Activated T-cell treated with anti-CD3 and anti-CD28 coated beads for 24 hours (primary cell): ENCODE results near the gene MARK2.
A peak's percentile ranks its signal among the peaks of the same experiment; 100 is the strongest.

Experiments
- DNase-seq: peaks from one replicate; pipeline ENCODE4 v3.0.0-alpha.2; 2020; ENCODE audit warnings: low read depth

The MARK2 gene

DNA sequence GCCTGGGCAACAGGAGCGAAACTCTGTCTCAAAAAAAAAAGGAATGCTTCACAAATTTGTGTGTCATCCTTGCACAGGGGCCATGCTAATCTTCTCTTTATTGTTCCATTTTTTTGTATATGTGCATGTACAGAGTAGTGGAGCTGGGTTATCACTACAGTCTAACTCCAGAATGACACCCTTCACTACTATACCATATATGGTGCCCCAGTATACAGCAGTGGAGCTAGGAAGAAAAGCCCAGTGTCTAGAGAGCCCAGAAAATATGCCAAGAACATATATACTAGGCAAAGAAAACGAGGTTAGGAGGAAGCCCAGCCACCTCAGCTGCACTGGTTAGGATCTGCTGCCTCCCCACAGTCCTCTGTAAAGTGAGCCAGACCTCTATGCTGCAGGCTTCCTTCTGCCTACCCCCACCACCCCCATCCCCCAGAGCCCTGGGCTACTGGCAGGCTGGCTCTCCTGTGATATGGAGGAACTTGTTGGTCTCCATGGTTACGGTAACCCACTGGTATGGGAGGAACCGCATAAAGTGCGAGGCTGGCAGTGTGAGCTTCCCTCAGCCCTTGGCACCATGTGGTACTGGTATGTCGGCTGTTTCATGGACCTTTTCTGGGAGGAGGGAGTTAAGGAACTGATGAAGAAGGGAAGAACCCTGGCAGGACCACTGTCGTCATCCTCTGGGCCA lies 43.8 kb downstream of the MARK2 start:
- no peak for DNase-seq

- DNase-seq, result no peak
These were observed 44.9 kb downstream of the MARK2 start for GRCh38 chr11:63883791-63884190.

DNA sequence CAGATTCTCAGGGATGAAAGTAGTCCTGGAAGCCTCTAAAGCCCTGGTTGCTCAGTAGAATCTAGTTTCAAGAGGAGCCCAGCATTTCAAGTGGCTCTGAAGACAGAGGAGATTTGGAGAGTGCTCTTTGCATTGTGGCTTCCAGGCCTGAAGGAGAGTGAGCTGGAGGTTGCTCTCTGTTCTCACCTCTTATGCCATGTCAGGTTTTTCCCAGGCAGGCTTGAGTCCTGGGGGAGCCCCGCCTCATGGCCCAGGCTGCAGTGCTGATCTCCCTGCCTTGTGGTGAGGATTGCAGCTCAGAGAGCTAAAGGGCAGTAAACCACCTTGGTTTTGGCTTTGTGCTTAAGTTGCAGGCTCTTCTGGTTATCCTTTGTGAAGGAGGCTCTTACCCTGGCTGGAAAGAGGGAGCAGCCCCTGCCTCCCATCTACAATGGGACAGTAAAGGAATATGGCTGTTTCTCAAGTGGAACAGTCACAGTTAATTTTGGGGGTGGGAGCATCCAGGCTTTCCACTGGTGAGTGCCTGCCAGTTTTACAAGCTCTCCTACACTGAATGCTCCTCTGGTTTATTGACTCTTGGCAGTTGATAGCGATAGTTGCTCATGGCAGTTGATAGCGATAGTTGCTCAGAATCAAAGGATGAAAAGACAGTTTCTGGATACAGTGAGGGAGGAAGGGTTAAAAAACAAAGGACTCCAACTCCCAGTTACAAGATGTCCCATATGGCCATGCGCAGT lies 45.5 kb downstream of the MARK2 start:
- DNase-seq, result no peak

DNA sequence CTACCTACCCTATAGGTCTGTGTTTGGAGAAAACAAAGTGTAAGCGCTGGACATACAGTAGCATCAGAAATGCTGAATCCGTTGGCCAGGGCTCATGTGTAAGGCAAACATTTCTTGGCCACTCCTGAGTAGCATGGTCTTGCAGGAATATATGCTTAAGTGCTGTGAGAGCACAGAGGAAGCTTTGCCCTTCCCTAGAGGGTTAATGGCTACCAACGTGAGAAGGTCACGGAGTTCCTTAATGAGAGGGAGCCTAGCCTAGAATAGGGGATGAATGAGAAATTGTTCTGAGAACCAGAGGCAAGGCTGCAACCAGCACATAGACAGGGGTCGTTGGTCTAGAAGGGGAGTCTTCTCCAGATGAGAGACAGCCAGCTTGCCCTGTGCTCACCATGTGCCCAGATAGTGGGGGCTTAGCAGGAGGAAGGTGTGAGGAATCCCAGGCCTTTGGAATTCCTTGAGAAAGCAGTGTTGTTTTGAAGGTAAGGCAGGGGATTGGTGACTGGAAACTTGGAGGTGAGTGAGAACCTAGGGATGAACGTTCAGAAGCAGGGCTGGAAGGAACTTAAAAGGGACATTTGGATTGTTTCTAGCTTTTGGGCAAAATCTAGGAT lies 48.6 kb downstream of the MARK2 start:
- no peak for DNase-seq

DNA sequence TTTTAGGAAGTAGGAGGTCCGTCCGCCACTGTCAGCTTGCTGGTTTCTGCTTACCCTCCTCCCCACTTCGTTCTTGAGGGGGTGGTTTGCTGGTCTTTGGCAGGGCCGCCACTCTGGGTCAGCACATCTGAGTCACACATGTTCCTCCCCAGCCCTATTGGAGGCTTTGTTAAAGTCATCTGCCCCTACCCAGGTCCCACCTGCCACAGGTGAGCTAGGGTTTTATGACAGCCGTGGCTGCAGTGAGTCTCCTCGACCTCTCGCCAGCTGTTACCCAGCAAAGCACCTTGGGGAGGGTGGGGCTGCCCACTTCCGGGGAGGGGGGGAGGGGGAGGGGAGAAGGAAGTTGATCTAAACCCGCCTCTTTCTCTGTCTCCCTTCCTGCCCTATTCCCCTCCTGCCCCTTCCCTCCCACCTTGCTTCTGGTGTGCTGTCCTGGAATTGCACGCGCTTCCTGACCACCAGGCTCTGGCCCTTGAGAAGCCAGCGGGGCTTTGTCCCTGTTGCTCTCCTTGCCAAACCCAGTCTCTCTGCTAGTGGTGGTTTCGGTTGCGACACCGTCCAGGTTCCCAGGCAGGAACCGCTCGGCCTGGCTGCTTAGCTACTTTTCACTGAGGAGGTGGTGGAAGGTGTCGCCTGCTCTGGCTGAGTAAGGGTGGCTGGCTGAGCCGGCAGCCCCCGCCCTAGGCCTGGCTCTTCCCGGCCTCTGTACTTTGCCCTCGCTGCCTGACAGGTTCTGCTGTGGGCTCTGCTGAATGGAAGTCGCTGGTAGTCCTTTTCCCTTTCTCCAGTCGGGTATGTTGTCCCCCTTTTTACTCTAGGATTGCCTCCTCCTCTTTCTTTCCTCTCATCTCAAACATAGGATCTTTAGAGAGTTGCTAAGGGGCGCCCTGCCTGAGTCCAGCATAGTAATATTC lies 49.5 kb downstream of the MARK2 start:
- peak; percentile 46 for DNase-seq

GRCh38 chr11:63889344-63889743 lies 50.4 kb downstream of the MARK2 start:
- DNase-seq, result no peak

DNA sequence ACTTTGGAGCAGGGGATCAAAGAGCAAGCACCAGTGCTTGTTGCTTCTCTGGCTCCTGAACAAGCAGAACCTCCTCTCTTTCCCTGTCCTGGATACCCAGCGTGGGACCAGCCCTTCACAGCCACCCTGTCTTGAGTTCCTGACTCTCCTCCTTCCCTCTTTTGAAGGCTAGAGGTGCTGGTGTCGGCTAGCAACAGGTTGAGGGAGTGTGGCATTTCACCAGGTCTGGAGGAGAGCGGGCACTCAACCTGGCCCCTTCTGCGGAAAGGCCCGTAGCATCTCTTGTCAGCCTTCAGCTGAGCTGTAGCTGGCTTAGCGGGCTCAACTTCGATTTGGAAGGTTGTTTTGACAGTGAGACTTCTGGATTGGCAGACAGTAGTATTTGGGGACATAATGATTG lies 51.5 kb downstream of the MARK2 start:
- no peak for DNase-seq

DNA sequence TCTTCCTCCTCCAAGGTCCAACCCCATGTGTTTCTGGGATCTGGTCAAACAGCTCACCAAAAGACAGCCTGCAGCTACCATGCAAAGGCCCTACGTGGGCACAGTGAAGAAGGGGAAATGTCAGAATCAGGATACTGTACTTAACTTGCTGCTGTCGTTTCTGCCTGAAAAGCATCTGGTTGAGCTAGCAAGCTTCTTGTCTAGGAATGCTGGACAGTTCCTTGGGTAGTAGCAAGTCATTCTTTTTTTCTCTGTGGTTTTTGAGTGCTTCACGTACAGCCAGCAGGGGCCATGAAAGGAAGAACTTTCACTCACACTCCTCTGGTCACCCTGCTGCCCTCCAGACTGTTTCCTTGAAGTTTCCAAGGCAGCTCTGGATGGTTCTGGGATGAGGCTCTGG lies 53.3 kb downstream of the MARK2 start:
- no peak for DNase-seq

DNA sequence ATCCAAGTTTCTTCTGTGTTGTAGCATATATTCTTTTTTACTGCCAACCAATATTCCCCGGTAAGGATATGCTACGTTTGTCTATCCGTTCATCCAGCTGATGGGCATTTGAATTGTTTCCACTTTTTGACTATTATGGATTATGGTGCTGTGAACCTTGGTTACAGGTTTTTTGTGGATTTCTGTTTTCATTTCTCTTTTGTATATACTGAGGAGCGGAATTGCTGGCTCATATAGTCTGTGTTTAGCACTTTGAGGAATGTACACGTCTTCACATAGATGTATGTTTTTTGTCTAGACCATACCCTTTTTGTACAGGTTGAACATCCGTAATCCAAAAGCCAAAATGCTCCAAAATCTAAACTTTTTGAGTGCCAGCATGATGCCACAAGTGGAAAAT lies 54.4 kb downstream of the MARK2 start:
- no peak for DNase-seq

GRCh38 chr11:63896071-63896470 lies 57.2 kb downstream of the MARK2 start:
- DNase-seq, result no peak

DNA sequence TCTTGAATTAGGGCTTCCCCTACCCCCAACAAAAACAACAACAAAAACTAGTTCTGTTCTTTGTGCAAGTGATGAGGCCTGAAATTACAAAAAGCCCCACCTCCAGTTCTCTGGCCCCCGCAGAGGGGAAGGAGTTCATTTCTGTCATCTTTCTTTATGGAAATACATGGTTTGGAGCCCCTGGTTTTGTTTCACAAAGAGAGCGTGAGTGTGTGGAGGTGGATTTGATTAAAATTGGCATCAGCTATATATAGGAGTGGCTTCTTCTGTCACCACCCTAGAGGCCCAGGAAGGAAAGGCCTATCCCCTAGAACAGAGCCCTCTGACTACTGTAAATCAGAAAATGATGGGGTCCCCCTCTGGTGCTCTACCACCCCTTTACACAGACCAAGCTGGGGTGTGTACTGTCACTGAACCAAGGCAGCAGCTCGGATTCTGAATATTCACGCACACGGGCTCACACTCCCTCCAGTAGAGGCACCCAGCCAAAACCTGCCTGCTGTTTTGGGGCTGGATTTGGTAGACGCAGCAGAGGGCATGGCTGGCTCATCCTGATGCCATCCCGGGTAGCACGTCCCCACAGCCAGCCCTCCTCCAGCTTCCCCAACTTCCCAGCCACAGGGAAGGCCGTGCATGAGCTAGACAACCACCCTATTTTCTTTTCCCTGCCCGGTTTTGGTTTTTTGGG lies 58.7 kb downstream of the MARK2 start:
- no peak for DNase-seq

GRCh38 chr11:63901660-63902059 lies 62.8 kb downstream of the MARK2 start:
- no peak for DNase-seq

- DNase-seq, result no peak
These were observed 65.0 kb downstream of the MARK2 start for GRCh38 chr11:63903884-63904283.

GRCh38 chr11:63904743-63905142 lies 65.8 kb downstream of the MARK2 start:
- no peak for DNase-seq

DNA sequence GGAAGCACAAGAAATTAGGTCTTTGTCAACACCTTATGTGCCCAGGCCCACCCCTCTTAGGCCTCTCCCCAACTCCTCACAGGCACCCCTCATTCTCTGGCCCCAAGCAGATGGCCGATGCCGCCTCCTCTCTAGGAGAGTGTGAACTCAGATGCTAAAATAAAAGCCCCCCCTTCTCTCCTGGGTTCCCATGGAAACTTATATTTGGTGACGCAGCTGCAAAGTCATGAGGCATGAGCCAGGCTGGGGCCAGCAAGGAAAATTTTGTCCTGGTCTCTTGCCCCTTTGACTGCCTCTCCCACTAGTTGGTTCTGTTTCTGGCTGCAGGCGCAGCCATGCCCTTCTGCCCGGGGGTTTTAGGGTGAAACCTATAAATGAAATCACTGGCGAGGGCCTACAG lies 66.3 kb downstream of the MARK2 start:
- DNase-seq, result no peak

DNA sequence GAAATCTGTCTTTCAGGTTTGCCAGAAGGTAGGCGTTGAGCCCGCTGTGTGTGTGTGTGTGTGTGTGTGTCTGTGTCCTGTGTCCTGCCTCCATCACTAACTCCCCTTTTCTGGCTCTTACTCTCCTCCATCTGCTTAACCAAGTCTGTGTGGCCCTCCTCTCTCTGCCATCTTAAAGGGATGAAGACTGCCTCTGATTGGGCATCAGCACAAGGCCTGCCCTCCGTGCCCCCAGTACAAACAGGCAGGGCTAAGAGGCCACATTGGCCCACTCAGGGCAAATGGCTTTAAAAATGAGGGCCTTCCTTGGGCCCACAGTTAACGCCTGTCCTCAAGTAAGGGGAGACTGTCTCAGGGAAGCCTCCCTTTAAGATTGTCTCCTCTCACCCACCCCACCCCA lies 67.2 kb downstream of the MARK2 start:
- DNase-seq, result no peak

DNA sequence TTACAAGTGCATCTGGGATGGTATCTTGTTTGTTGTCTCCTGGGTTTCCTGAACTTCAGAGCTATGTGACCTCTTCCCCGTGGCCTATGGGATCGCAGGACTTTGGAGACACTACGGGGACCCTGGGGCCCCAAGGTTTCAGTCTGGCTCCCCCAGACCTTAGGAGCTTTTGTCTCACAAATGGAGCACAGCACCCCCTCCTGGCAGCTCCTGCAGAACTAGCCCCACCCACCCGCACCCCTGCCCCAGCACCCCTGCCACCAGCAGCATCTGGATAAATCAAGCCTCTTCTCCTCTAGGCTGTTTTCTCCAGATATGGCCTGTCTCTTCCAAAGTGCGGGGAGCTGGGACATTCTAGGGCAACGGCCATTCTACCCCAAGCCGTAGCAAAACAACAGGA lies 67.7 kb downstream of the MARK2 start:
- DNase-seq, result peak; percentile 23

GRCh38 chr11:63907063-63907462 lies 68.2 kb downstream of the MARK2 start:
- DNase-seq, result no peak

GRCh38 chr11:63907808-63908530 lies 69.1 kb downstream of the MARK2 start:
- no peak for DNase-seq

DNA sequence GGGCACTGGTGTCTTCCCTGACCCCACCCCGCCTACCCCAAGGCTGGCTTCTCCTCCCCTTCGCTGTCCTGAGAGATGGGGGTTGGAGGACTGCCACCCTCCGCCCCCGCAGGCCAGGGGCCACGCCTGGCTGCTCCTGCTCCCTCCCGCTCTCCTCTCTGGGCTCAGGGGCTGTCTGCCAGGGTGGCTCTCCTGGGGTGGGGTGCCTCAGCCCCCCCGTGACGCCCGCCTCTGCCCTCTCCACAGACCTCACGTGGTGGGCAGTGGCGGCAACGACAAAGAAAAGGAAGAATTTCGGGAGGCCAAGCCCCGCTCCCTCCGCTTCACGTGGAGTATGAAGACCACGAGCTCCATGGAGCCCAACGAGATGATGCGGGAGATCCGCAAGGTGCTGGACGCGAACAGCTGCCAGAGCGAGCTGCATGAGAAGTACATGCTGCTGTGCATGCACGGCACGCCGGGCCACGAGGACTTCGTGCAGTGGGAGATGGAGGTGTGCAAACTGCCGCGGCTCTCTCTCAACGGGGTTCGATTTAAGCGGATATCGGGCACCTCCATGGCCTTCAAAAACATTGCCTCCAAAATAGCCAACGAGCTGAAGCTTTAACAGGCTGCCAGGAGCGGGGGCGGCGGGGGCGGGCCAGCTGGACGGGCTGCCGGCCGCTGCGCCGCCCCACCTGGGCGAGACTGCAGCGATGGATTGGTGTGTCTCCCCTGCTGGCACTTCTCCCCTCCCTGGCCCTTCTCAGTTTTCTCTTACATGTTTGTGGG lies 69.9 kb downstream of the MARK2 start:
- DNase-seq, result no peak
